GM18867 (cell line): ENCODE measurements around the gene PDPK1.

Experiments used
- ATAC-seq: cut with Tn5 transposase; IDR thresholded peaks from one replicate; pipeline ENCODE4 v1.9.1; 2021; ENCODE audit warnings: mild to moderate bottlenecking, moderate library complexity; ENCODE audit not compliant: unreplicated experiment

The PDPK1 gene

DNA sequence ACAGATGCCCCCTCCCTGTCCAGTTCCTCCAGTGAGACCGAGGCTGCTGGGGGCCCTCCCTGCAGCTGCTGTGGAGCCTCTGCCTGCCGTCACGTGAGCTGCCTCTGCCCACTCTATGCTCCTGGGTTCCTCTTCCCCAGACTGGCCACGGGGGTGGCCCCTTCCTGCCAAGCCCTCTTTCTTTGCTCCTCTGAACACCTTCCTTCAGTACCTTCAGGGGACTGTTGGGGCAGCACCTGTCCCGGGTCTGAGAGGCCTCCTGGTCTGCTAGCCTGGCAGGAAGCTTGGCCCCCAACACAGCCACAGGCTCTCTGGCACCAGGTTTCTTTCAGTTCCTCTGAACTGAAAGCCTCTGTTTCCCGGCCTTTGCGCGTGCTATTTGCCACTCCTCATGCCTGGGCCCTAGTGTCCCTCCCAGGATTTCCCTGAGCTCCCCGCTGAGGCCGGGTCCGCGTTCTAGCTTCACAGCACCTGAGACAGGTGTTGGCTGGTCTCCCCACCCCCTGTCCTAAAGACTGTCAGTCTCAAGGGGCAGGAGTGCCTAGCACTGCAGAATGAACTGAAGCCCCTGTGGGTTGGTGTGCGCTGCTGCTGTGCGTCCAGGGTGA lies 30.7 kb upstream of the PDPK1 start:
- peak; percentile 43 for ATAC-seq

GRCh38 chr16:2507665-2508064 lies 30.2 kb upstream of the PDPK1 start:
- no peak for ATAC-seq

GRCh38 chr16:2508722-2509400 lies 29.0 kb upstream of the PDPK1 start:
- ATAC-seq, result no peak

- no peak for ATAC-seq
Measured at GRCh38 chr16:2511128-2511800, 26.6 kb upstream of the PDPK1 start.

GRCh38 chr16:2511996-2512734 lies 25.7 kb upstream of the PDPK1 start:
- no peak for ATAC-seq

DNA sequence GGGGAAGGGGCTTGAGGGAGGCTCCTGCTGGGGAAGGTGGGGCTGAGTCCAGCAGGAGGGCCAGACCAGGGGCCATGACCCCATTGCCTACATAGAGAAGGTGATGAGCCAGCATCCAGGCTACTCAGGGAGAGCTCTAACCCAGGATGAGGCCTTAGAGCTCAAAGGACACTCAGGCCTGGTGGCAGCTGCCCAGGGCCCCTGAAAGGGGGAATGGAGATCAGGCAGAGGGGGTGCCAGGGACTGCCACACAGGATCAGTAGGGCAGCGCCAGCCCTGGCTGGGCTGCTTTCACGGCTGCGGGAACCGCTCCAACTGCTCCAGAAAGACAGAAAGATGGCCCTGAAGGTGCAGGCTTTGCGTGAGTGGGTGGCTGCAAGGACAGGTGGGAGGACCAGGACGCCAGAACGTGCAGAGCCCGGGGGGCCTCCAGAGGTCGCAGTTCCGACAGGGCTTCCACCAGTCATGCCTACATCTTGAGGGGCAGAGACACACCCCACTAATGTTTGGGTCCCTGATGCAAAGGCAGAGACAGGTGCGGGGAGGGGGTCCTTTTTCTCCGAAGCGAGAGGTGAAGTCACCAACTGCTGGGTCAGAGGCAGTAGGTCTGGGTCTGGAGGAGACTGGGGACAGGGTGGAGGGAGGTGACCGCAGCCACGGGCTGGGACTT lies 25.0 kb upstream of the PDPK1 start:
- no peak for ATAC-seq

GRCh38 chr16:2513405-2514332 lies 24.2 kb upstream of the PDPK1 start, which contains the start of gene ATP6V0C:
ATP6V0C (plus strand) TSS chr16:2513952; CDS start chr16:2514104, 152 bp downstream.
- peak; percentile 76 for ATAC-seq

DNA sequence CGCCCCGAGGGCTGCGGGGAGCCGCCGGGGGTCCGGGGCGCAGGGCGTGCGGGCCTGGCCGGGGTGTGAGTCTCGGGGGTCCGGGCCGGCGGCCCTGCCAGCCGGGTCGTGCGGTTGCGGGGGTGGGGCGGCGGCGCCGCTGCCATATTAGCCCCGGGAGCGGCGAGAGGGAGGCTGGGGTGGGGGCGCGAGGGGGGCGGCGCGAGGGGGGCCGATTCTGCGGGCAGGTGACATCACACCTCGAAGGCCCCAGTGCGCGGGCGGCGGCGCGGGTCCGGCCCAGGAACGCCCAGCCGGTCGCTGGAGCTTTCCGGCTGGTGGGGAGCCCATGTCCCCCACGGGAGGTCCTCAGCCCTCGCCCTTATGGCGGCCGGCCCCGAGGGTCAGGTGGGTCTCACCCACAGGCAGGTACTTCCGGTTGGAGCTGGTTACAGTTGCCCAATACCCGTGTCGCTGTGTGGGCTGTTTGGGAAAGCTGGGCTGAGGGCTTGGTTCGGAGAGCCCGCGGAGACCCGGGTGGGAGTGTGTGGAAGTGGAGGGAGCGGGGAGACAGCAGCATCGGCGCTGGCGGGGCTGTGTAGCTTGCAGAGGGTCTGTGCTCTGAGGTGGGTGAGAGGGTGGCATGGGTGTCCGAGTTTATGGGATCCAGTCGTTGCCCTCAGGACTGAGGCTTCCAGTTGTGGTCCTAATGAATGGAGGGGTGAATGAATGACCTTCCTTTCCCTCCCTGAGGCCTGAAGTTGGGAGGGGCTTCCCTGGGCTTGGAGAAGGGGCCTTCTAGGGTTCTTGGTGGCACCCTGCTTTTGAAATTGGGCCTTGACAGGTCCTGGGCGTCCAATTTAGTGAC lies 23.3 kb upstream of the PDPK1 start:
- no peak for ATAC-seq

DNA sequence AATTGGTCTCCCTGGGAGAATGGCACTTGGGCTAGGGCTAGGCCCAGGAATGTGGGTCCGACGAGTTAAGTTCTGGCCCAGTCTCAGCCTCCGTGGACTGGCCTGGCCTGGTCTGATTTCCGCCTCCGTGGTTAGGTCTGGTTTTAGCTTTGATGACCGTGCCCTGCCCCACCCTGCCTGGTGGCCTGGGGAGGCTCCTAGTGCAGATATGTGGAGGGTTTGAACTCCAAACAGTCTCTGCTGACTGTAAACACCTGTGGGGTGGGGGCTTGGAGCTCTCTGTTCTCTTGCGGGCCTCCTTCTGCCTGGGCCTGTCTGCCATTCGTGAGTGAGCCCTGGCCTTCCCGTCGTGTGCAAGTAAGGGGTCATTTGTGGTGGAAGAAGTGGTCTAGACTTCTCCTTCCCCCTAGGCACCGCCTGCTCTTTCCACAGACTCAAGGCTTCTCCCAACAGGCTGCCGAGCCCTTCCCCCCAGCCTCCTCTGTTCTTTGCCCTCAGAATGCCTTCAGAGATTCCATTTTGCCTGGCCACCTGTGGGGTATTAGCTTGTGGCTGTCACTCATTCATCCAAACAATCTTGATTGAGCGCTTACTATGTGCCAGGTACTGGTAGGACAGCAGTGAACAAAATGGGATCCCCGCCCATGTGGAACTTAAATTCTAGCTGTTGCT lies 22.5 kb upstream of the PDPK1 start:
- ATAC-seq, result no peak

DNA sequence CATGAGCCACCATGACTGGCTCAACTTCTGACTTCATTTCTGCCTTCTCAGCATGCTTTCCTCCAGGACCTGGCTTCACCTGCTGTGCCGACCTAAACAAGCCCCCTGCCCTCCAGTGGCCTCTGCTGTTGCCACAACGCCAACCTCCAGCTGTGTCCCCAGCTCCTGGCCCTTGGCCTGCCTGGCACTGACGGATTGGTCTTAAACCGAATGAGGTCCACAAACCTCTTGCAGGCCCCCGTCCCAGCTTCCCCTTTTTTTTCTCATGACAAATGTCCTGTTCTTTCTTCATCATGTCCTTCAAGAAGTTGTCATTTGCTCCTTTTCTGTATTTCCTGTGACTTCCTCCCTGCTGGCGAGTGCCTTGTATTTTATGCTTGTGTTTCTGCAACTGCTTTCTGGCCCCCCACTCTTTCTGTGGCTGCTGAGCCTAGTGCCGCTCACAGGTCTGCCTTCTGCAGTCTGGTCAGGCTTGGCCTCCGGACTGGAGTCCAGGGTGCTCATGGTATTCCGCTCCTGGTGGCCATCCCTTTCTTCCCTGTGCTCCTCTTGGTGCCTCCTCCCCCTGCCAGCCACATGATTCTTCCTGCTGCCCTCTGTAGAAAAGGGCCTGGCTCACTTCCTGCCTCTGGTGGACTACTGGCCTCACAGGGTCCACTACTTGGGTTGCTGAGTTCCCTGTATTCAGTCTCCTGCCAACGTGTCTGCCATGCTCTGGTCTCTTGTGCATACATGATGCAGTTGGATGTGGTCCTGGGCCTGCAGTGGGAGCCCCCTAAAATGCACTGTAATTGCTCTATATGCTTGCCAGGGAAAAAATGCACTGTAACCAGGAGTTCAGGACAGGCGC lies 21.2 kb upstream of the PDPK1 start:
- no peak for ATAC-seq

DNA sequence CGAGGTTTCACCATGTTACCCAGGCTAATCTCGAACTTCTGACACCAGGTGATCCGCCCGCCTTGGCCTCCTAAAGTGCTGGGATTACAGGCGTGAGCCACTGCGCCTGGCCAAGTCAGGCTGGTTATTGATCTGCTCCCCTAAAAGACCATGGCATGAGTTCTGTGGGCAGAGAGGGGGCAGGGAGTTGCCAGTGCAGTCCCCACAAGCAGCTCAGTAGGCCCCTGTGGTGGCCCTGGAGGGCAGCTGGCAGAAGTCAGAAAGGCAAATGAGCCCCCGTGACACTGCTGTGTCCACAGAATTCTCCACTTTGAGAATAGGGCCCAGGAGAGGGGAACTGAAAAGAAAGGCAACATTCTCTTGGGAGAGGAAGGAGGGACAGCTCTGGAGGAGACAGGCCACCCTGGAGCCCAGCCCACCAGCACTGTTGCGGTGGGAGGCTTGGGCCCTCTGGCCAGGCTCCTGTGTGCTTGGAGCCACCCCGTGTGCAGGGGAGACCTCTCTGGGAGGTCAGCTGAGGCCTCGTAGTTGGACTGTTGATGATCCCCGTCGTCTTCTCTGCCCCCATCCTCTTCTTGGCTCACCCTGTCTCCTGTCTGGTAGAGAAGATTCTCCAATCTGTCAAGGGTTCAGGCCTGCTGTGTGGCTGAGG lies 19.7 kb upstream of the PDPK1 start:
- no peak for ATAC-seq

DNA sequence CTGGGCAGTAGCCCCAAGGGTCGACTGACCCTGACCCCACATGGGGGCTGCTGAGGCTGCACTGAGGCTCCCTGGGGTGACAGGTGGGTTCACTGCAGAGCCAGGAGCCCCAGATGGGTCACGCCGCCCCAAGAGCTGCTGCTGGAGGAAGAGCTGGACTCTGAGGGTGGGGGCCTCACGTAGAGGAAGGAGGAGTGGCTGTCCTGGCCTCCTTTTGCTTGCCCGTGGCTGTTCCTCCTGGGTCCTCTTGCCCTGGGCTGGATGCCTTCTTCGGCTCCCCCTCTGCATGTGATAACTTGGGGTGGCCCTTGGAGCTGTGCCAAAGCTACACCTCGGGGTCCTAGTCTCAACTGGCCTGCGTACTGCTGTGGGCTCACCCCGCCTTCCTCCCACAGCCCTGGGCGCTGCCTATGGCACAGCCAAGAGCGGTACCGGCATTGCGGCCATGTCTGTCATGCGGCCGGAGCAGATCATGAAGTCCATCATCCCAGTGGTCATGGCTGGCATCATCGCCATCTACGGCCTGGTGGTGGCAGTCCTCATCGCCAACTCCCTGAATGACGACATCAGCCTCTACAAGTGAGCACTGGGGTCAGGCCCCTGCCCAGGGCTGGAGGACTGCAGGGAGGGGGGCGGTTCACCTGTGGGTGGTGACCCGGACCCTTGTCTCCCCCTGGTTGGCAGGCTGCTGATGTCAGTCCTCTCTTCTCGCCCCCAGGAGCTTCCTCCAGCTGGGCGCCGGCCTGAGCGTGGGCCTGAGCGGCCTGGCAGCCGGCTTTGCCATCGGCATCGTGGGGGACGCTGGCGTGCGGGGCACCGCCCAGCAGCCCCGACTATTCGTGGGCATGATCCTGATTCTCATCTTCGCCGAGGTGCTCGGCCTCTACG lies 18.8 kb upstream of the PDPK1 start:
- no peak for ATAC-seq

GRCh38 chr16:2519711-2520080 lies 18.1 kb upstream of the PDPK1 start:
- ATAC-seq, result no peak

DNA sequence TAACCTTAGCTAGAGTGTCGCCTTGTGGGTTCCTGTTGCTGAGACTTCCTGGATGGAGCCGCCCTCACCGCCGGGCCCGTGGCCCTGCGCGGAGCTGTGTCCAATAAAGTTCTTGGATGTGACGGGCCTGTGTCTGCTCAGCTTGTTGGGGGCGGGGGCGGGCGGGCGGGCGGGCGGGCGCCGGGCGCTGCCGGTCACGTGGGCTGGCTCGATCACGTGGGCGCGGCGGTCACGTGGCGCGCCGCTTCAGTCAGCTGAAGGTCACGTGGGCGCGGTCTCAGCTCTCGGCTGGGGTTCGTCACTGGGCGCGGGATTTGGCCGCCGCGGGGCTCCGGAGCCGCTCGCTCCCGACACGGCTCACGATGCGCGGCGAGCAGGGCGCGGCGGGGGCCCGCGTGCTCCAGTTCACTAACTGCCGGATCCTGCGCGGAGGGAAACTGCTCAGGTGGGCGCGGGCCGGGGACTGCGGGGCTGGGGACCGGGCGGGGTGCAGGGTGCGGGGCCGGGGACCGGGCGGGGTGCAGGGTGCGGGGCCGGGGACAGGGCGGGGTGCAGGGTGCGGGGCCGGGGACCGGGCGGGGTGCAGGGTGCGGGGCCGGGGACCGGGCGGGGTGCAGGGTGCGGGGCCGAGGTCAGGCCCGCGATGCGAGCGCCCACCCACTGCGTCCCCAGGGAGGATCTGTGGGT lies 17.6 kb upstream of the PDPK1 start, which contains the start of gene AMDHD2:
AMDHD2 (plus strand) TSS at position 275 of the 687 bp plus-strand sequence; CDS start at position 363, 88 bp downstream.
- ATAC-seq, result peak; percentile 41

- ATAC-seq, result peak; percentile 27
Measured at GRCh38 chr16:2520784-2521531, 16.9 kb upstream of the PDPK1 start.
